Mucosa of rectum (tissue), 2 donors: ENCODE measurements around the gene DNAJC13.
"Not testable (repeated sequence)": the region's sequence is repeated elsewhere in the genome, so short reads cannot be mapped to it uniquely, and the experiment has no call there.

Experiments used
- H3K27ac ChIP-seq, 2 donors: one replicate each; pipeline ENCODE4 v1.7.0; 2013; ENCODE audit warnings: inconsistent platforms in 2 of 2, low read depth in 2 of 2, low read length in 2 of 2
- H3K27me3 ChIP-seq, 2 donors: one replicate each; pipeline ENCODE4 v1.7.0; 2013; ENCODE audit warnings: low read length in 2 of 2; ENCODE audit not compliant: control insufficient read depth in 2 of 2, insufficient read depth in 2 of 2
- H3K36me3 ChIP-seq, 2 donors: one replicate each; pipeline ENCODE4 v1.7.0; 2013; ENCODE audit warnings: low read length in 2 of 2; ENCODE audit not compliant: control insufficient read depth in 2 of 2, insufficient read depth in 2 of 2
- H3K4me1 ChIP-seq, 2 donors: one replicate each; pipeline ENCODE4 v1.7.0; 2013; ENCODE audit warnings: low read length in 2 of 2, mild to moderate bottlenecking in 1 of 2; ENCODE audit not compliant: control insufficient read depth in 2 of 2, insufficient read depth in 2 of 2
- H3K4me3 ChIP-seq, 2 donors: one replicate each; pipeline ENCODE4 v1.7.0; 2013; ENCODE audit warnings: low read length in 2 of 2
- H3K9ac ChIP-seq, 2 donors: one replicate each; pipeline ENCODE4 v1.7.0; 2013; ENCODE audit warnings: low read length in 2 of 2, low read depth in 1 of 2, mild to moderate bottlenecking in 1 of 2
- H3K9me3 ChIP-seq, 2 donors: one replicate each; pipeline ENCODE4 v1.7.0; 2013; ENCODE audit warnings: low read length in 2 of 2; ENCODE audit not compliant: control insufficient read depth in 2 of 2
- donor health status: healthy.
- donor health status: Normal muscosa, but diverticular disease.

The DNAJC13 gene, protein sequence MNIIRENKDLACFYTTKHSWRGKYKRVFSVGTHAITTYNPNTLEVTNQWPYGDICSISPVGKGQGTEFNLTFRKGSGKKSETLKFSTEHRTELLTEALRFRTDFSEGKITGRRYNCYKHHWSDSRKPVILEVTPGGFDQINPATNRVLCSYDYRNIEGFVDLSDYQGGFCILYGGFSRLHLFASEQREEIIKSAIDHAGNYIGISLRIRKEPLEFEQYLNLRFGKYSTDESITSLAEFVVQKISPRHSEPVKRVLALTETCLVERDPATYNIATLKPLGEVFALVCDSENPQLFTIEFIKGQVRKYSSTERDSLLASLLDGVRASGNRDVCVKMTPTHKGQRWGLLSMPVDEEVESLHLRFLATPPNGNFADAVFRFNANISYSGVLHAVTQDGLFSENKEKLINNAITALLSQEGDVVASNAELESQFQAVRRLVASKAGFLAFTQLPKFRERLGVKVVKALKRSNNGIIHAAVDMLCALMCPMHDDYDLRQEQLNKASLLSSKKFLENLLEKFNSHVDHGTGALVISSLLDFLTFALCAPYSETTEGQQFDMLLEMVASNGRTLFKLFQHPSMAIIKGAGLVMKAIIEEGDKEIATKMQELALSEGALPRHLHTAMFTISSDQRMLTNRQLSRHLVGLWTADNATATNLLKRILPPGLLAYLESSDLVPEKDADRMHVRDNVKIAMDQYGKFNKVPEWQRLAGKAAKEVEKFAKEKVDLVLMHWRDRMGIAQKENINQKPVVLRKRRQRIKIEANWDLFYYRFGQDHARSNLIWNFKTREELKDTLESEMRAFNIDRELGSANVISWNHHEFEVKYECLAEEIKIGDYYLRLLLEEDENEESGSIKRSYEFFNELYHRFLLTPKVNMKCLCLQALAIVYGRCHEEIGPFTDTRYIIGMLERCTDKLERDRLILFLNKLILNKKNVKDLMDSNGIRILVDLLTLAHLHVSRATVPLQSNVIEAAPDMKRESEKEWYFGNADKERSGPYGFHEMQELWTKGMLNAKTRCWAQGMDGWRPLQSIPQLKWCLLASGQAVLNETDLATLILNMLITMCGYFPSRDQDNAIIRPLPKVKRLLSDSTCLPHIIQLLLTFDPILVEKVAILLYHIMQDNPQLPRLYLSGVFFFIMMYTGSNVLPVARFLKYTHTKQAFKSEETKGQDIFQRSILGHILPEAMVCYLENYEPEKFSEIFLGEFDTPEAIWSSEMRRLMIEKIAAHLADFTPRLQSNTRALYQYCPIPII (N-terminal part only)

DNA sequence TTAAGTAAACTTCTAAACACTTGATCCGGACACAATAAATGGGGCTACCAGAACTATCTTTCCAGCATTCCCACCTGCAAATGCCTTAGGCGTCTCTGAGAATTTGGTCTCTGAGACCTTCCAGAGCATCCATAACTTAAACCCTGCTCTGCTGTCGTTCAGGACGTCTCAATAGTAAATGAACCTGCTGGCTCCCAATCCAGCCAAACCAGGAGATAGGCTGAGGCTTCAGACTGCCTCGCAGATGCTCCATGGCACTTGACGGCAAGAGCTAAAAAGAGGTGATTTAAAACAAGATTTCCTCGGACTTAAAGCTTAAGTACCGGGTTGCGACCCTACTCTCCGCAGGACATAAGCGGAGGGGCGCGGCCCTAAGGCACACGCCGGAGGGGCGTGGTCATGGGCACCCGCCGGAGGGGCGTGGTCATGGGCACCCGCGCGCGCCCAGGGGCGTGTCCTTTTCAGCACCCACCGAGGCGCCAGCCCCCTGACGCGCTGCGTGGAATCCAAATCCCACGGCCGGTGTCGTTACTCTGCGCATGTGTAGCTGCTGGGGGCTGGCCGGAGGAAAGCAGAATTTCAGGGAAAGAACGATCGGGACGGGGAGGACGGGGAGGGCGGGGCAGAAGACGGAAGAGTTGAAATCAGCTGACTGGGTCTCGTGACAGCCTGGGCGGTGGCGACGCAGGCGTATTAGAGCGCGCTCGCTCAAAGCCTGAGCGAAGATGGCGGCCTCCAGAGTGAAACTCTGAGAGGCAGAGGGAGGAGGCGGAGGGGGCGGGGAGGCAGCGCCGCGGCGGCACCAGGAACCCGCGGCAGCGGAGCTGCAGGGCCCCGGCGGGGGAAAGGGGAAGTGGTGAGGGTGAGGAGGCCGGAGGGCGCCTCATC lies at the start of gene DNAJC13:
Gene DNAJC13, plus strand, starts transcription at position 696 of the 888 bp plus-strand sequence. CDS start 17,049 bp downstream, outside the sequence.
- peaks cover 17 to 26% of the 10 kb centered on the region in 2 donors for H3K4me1 ChIP-seq

GRCh38 chr3:132368515-132368914 lies 48.8 kb upstream of the DNAJC13 start:
- Histone ChIP-seq H3K4me1 (no peaks in the 10 kb centered on the region), H3K9me3 (no peaks in the 10 kb centered on the region), H3K36me3 (no peaks in the 10 kb centered on the region), H3K9ac (no peak overlapping the region), H3K27me3 (no peaks in the 10 kb centered on the region), H3K4me3 (no peak overlapping the region), H3K27ac (no peak overlapping the region)

More for the DNA sequence above, at the start of gene DNAJC13:
- Histone ChIP-seq H3K27ac (peak within 1 kb of the TSS; percentile 92 to 96), H3K27me3 (no peaks in the 10 kb centered on the region), H3K9me3 (no peaks in the 10 kb centered on the region), H3K4me3 (peak within 1 kb of the TSS; percentile 97 to 98), H3K9ac (peak within 1 kb of the TSS; percentile 85 to 98), H3K36me3 (no peaks in the 10 kb centered on the region)

GRCh38 chr3:132368962-132369361 lies 48.3 kb upstream of the DNAJC13 start:
- Histone ChIP-seq H3K27me3 (no peaks in the 10 kb centered on the region), H3K9ac (no peak overlapping the region), H3K4me3 (no peak overlapping the region), H3K27ac (no peak overlapping the region), H3K9me3 (no peaks in the 10 kb centered on the region), H3K4me1 (no peaks in the 10 kb centered on the region), H3K36me3 (no peaks in the 10 kb centered on the region)

GRCh38 chr3:132376945-132377354 lies 40.4 kb upstream of the DNAJC13 start:
- H3K27me3 ChIP-seq, H3K36me3 ChIP-seq, H3K27ac ChIP-seq, H3K9ac ChIP-seq, H3K4me1 ChIP-seq, H3K9me3 ChIP-seq: not testable (repeated sequence)
- H3K4me3 ChIP-seq: peak overlapping the region; percentile 30 to 42

- Histone ChIP-seq H3K4me1 (no peaks in the 10 kb centered on the region), H3K36me3 (no peaks in the 10 kb centered on the region), H3K27ac (no peak overlapping the region), H3K4me3 (no peak overlapping the region), H3K27me3 (no peaks in the 10 kb centered on the region), H3K9ac (no peak overlapping the region), H3K9me3 (no peaks in the 10 kb centered on the region)
These were observed 39.1 kb upstream of the DNAJC13 start for GRCh38 chr3:132378048-132378762.

GRCh38 chr3:132378846-132379245 lies 38.5 kb upstream of the DNAJC13 start:
- H3K36me3 ChIP-seq: no peaks in the 10 kb centered on the region
- no peaks in the 10 kb centered on the region for H3K9me3 ChIP-seq
- no peak overlapping the region for H3K27ac ChIP-seq
- H3K4me3 ChIP-seq: no peak overlapping the region
- H3K9ac ChIP-seq: no peak overlapping the region
- no peaks in the 10 kb centered on the region for H3K4me1 ChIP-seq
- H3K27me3 ChIP-seq: no peaks in the 10 kb centered on the region

GRCh38 chr3:132380920-132381319 lies 36.4 kb upstream of the DNAJC13 start:
- Histone ChIP-seq H3K9ac (no peak overlapping the region), H3K36me3 (no peaks in the 10 kb centered on the region), H3K4me3 (no peak overlapping the region), H3K9me3 (no peaks in the 10 kb centered on the region), H3K4me1 (no peaks in the 10 kb centered on the region), H3K27ac (no peak overlapping the region), H3K27me3 (no peaks in the 10 kb centered on the region)

GRCh38 chr3:132381348-132381944 lies 35.9 kb upstream of the DNAJC13 start:
- Histone ChIP-seq H3K27me3 (no peaks in the 10 kb centered on the region), H3K4me3 (no peak overlapping the region)

More at GRCh38 chr3:132381348-132381944, 35.9 kb upstream of the DNAJC13 start:
- Histone ChIP-seq H3K27ac (no peak overlapping the region), H3K4me1 (no peaks in the 10 kb centered on the region), H3K9me3 (no peaks in the 10 kb centered on the region), H3K9ac (no peak overlapping the region), H3K36me3 (no peaks in the 10 kb centered on the region)
